IPS DF 6.9 (cell line): Measurements from ENCODE around the gene SNCB.
A peak's percentile ranks its signal among the peaks of the same experiment; 100 is the strongest.

Experiments used
- DNase-seq: peaks from one replicate; pipeline ENCODE4 v3.0.0-alpha.2; 2013; ENCODE audit warnings: low read depth, low spot score
- H3K27ac ChIP-seq: one replicate; pipeline ENCODE4 v1.5.1; 2013; ENCODE audit warnings: low read length, control low read depth
- H3K27me3 ChIP-seq: 2 replicates; pipeline ENCODE4 v1.6.1; 2013; ENCODE audit warnings: mild to moderate bottlenecking, low read length; ENCODE audit not compliant: control insufficient read depth, insufficient read depth
- H3K36me3 ChIP-seq: 2 replicates; pipeline ENCODE4 v1.6.1; 2013; ENCODE audit warnings: low read length; ENCODE audit not compliant: control insufficient read depth, insufficient read depth
- H3K4me1 ChIP-seq: 2 replicates; pipeline ENCODE4 v1.6.1; 2013; ENCODE audit warnings: low read length; ENCODE audit not compliant: control insufficient read depth, insufficient read depth
- H3K4me3 ChIP-seq: 2 replicates; pipeline ENCODE4 v1.5.1; 2013; ENCODE audit warnings: mild to moderate bottlenecking, low read length
- H3K9me3 ChIP-seq: 2 replicates; pipeline ENCODE4 v1.6.1; 2013; ENCODE audit warnings: low read length, inconsistent platforms; ENCODE audit not compliant: control insufficient read depth, insufficient read depth
- WGBS: extraction: QIAGEN DNeasy Blood & Tissue Kit; methylation state at CpG from one replicate; pipeline ENCODE4 v1.1.7; 2013; ENCODE audit warnings: mixed read lengths, missing lambda C conversion rate; ENCODE audit not compliant: insufficient read length, insufficient coverage; 5-methylcytosine and 5-hydroxymethylcytosine counted together

Gene SNCB

DNA sequence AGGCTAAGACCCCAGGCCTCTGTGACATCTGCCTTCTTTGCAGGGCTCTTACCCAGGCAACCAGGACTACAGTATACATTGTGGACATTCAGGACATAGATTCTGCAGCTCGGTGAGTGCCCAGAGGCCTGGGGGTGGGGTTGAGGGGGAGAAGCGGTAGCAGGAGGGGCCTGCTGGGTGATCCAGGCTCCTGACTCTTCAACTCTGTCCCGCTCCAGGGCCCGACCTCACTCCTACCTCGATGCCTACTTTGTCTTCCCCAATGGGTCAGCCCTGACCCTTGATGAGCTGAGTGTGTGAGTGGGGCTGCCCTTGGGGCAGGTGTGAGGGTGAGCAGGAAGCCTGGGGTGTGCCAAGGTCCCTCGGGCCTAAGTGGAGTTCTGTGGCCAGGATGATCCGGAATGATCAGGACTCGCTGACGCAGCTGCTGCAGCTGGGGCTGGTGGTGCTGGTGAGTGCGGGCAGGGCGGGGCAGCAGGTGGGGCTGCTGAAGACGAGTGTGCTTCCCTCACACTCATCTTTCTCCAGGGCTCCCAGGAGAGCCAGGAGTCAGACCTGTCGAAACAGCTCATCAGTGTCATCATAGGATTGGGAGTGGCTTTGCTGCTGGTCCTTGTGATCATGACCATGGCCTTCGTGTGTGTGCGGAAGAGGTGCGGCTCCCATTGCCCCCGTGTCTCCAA, 40.2 kb downstream of the SNCB start:
- no peaks in the 10 kb centered on the region for H3K27me3 ChIP-seq
- no peaks in the 10 kb centered on the region for H3K9me3 ChIP-seq
- no peak overlapping the region for H3K27ac ChIP-seq
- H3K4me3 ChIP-seq = no peak overlapping the region
- WGBS = no CpG with 5 or more reads among the region's 17 CpGs
- no peaks in the 10 kb centered on the region for H3K4me1 ChIP-seq
- no peak for DNase-seq
- no peaks in the 10 kb centered on the region for H3K36me3 ChIP-seq

DNA sequence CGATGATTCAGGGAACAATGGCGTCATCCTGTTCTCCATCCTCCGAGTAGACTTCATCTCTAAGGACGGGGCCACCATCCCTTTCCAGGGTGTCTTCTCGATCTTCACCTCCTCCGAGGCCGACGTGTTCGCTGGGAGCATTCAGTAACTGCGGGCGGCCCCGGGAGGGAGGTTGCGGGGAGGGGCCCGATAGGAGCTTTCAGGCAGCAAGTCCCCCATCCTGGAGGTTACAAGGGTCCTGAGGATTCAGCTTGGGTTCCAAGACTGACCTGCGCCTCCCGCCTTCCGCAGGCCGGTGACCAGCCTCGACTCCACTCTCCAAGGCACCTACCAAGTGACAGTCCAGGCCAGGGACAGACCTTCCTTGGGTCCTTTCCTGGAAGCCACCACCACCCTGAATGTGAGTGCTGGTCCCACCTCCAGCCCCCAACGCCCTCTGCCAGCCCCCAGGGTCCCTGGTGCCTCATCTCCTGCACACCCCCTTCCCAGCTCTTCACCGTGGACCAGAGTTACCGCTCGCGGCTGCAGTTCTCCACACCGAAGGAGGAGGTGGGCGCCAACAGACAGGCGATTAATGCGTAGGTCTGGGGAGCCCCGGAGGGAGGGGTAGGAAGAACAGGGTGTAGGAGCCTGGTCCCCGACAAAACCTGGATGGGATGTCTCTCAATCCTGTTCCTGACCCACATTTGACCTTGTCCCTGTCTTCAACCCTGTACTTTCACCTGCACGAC, 41.1 kb downstream of the SNCB start:
- Histone ChIP-seq H3K4me1 (no peaks in the 10 kb centered on the region), H3K9me3 (no peaks in the 10 kb centered on the region), H3K27ac (no peak overlapping the region), H3K27me3 (no peaks in the 10 kb centered on the region), H3K4me3 (no peak overlapping the region), H3K36me3 (no peaks in the 10 kb centered on the region)
- no CpG with 5 or more reads among the region's 31 CpGs for WGBS
- no peak for DNase-seq

- Histone ChIP-seq H3K9me3 (no peaks in the 10 kb centered on the region), H3K27ac (no peak overlapping the region), H3K4me1 (no peaks in the 10 kb centered on the region), H3K4me3 (no peak overlapping the region), H3K27me3 (no peaks in the 10 kb centered on the region), H3K36me3 (no peaks in the 10 kb centered on the region)
- no peak for DNase-seq
Measured at GRCh38 chr5:176588297-176588696, 42.0 kb downstream of the SNCB start.

- Histone ChIP-seq H3K9me3 (no peaks in the 10 kb centered on the region), H3K27ac (no peak overlapping the region)
Measured at GRCh38 chr5:176587398-176587797, 42.9 kb downstream of the SNCB start.

GRCh38 chr5:176583076-176583475, 47.3 kb downstream of the SNCB start:
- H3K9me3 ChIP-seq = no peaks in the 10 kb centered on the region
- no peaks in the 10 kb centered on the region for H3K4me1 ChIP-seq
- H3K36me3 ChIP-seq = no peaks in the 10 kb centered on the region
- WGBS = no CpG with 5 or more reads among the region's 4 CpGs
- H3K4me3 ChIP-seq = no peak overlapping the region
- H3K27ac ChIP-seq = no peak overlapping the region
- H3K27me3 ChIP-seq = no peaks in the 10 kb centered on the region
- DNase-seq = no peak

More at GRCh38 chr5:176587398-176587797, 42.9 kb downstream of the SNCB start:
- no peaks in the 10 kb centered on the region for H3K36me3 ChIP-seq
- no peaks in the 10 kb centered on the region for H3K4me1 ChIP-seq
- no peaks in the 10 kb centered on the region for H3K27me3 ChIP-seq
- DNase-seq = no peak
- no CpG with 5 or more reads among the region's 7 CpGs for WGBS
- no peak overlapping the region for H3K4me3 ChIP-seq

DNA sequence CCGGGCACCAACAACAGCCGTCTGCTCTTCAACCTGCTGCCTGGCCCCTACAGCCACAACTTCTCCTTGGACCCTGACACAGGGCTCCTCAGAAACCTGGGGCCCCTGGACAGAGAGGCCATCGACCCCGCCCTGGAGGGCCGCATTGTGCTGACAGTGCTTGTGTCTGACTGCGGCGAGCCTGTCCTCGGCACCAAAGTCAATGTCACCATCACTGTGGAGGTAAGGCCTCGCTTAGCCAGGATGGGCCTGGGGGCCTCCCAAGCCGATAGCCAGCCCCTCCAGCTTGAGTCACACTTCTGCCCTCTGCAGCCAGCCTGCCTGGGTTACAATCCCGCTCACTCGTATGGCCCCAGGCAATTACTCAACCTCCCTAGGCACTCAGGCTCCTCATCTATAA, 49.0 kb downstream of the SNCB start:
- H3K36me3 ChIP-seq = no peaks in the 10 kb centered on the region
- H3K9me3 ChIP-seq = no peaks in the 10 kb centered on the region
- no CpG with 5 or more reads among the region's 12 CpGs for WGBS
- H3K27ac ChIP-seq = no peak overlapping the region
- DNase-seq = no peak
- no peaks in the 10 kb centered on the region for H3K27me3 ChIP-seq
- H3K4me1 ChIP-seq = no peaks in the 10 kb centered on the region; the same call in 1 of the 2 replicates
- H3K4me3 ChIP-seq = no peak overlapping the region

DNA sequence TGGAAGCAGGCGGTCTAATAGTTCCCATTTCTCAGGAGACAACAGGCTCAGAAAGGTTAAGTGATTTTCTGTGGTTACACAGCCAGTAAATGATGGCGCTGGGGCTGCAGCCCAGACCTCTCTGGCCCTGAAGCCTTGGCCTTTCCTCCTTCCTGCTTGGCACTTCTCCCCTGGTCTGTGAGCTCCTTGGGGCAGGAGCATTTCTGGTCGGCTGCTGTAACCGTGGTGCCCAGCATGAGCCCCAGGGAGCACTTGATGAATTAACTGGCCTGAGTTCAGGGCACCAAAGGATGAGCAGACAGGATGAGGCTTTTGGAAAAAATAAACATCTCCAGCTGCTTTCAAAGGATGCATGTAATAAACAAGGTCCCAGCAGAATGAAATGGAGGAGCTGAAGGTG, 51.0 kb downstream of the SNCB start:
- H3K4me3 ChIP-seq = no peak overlapping the region
- H3K27me3 ChIP-seq = no peaks in the 10 kb centered on the region
- no peaks in the 10 kb centered on the region for H3K36me3 ChIP-seq
- no peaks in the 10 kb centered on the region for H3K9me3 ChIP-seq
- DNase-seq = no peak
- WGBS = no CpG with 5 or more reads among the region's 4 CpGs
- H3K27ac ChIP-seq = no peak overlapping the region
- H3K4me1 ChIP-seq = no peaks in the 10 kb centered on the region; the same call in 1 of the 2 replicates

DNA sequence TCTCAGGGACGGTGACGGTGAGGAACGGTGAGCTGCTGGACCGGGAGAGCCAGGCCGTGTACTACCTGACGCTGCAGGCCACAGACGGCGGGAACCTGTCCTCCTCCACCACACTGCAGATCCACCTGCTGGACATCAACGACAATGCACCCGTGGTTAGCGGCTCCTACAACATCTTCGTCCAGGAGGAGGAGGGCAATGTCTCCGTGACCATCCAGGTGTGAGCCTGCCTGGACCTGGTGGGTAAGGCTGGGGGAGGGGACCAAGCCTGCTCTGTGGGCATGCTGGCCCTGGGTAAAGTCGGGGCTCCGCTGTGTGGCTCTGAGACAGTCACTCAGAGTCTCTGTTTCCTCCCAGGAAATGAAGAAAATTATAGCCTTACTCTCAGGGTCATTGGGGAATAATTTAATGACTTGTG, 51.9 kb downstream of the SNCB start:
- Histone ChIP-seq H3K4me3 (no peak overlapping the region), H3K9me3 (no peaks in the 10 kb centered on the region), H3K4me1 (no peaks in the 10 kb centered on the region; the same call in 1 of the 2 replicates), H3K27me3 (no peaks in the 10 kb centered on the region), H3K36me3 (no peaks in the 10 kb centered on the region), H3K27ac (no peak overlapping the region)
- DNase-seq = peak; percentile 92
- WGBS = no CpG with 5 or more reads among the region's 15 CpGs

DNA sequence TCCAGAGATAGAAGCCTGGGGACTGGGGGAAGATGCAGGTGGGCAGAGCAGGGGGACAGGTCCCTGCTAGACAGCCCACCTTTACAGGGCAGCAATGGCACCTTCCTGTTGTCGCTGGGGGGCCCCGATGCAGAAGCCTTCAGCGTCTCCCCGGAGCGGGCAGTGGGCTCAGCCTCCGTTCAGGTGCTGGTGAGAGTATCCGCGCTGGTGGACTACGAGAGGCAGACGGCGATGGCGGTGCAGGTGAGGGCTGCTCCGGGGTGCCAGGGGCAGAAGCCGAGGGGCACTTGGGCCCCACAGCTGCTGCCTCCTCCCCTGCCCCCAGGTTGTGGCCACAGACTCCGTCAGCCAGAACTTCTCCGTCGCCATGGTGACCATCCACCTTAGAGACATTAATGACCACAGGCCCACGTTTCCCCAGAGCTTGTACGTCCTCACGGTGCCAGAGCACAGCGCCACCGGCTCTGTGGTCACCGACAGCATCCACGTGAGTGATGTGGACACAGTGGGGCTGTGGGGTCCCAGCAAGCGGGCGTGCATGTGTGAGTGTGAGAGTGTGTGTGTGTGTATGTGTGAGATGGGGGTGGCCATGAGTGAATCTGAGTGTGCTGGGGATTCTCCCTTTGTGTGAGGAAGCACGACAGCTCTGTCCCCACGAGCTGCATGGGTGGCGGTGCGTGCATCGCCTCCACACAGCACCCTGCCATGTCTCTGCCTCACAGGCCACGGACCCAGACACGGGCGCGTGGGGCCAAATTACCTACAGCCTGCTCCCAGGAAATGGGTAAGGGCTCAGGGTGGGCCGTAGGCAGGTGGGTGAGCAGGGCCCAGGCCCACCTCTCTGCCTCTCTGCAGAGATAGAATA, 52.8 kb downstream of the SNCB start:
- no peaks in the 10 kb centered on the region for H3K36me3 ChIP-seq
- H3K4me3 ChIP-seq = no peak overlapping the region
- H3K4me1 ChIP-seq = no peaks in the 10 kb centered on the region; the same call in 1 of the 2 replicates
- no peaks in the 10 kb centered on the region for H3K9me3 ChIP-seq
- DNase-seq = no peak
- WGBS = no CpG with 5 or more reads among the region's 36 CpGs
- no peaks in the 10 kb centered on the region for H3K27me3 ChIP-seq
- H3K27ac ChIP-seq = no peak overlapping the region
